ENCODE data around the gene GPHN.

DNA sequence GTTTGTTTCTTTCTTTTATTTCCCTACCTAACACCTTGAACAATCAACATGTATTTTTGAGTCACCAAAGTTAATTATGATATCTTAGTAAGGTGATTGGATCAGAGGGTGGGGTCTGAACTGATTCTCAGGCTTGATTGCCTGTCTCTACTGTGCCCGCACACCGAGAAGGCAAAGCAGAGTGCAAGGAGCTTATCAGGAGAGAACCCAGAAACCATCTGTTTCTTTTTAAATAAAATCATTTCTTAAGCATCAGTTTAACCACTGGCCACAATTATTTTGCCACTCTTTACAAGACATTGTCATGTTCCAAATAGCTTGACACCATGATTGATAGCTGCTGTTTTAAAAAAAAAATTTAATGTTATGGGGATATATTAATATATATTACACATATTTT lies 684.4 kb downstream of the GPHN start:
- TF ChIP-seq, protein P1, sequence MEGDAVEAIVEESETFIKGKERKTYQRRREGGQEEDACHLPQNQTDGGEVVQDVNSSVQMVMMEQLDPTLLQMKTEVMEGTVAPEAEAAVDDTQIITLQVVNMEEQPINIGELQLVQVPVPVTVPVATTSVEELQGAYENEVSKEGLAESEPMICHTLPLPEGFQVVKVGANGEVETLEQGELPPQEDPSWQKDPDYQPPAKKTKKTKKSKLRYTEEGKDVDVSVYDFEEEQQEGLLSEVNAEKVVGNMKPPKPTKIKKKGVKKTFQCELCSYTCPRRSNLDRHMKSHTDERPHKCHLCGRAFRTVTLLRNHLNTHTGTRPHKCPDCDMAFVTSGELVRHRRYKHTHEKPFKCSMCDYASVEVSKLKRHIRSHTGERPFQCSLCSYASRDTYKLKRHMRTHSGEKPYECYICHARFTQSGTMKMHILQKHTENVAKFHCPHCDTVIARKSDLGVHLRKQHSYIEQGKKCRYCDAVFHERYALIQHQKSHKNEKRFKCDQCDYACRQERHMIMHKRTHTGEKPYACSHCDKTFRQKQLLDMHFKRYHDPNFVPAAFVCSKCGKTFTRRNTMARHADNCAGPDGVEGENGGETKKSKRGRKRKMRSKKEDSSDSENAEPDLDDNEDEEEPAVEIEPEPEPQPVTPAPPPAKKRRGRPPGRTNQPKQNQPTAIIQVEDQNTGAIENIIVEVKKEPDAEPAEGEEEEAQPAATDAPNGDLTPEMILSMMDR (IDR thresholded peaks at IDR 0.05), result no peak
- no peak for TF ChIP-seq POLR2A (IDR thresholded peaks at IDR 0.05)
